Stomach smooth muscle (tissue), 2 donors: ENCODE data around the gene C16orf96.

Experiments
- H3K27ac ChIP-seq: one replicate; pipeline ENCODE4 v1.7.0; 2013; ENCODE audit warnings: mild to moderate bottlenecking, low read length, inconsistent platforms
- H3K27me3 ChIP-seq, 2 donors: one replicate each; pipeline ENCODE4 v1.7.0; 2013; ENCODE audit warnings: low read length in 2 of 2; ENCODE audit not compliant: insufficient read depth in 2 of 2, control insufficient read depth in 1 of 2
- H3K36me3 ChIP-seq, 2 donors: one replicate each; pipeline ENCODE4 v1.7.0; 2013; ENCODE audit warnings: low read length in 2 of 2; ENCODE audit not compliant: control insufficient read depth in 2 of 2, insufficient read depth in 2 of 2
- H3K4me1 ChIP-seq: one replicate; pipeline ENCODE4 v1.7.0; 2013; ENCODE audit warnings: low read length; ENCODE audit not compliant: control insufficient read depth, insufficient read depth
- H3K4me3 ChIP-seq, 2 donors: one replicate each; pipeline ENCODE4 v1.7.0; 2013; ENCODE audit warnings: low read length in 2 of 2
- H3K9ac ChIP-seq, 2 donors: one replicate each; pipeline ENCODE4 v1.7.0; 2013; ENCODE audit warnings: low read length in 2 of 2, mild to moderate bottlenecking in 1 of 2
- H3K9me3 ChIP-seq, 2 donors: one replicate each; pipeline ENCODE4 v1.7.0; 2013; ENCODE audit warnings: low read length in 2 of 2; ENCODE audit not compliant: control insufficient read depth in 2 of 2
- donor health status: healthy.
- donor health status: Pancreatic carcinoma.

The C16orf96 gene

GRCh38 chr16:4525634-4526277 lies 30.4 kb upstream of the C16orf96 start:
- Histone ChIP-seq H3K27me3 (no peaks in the 10 kb centered on the region), H3K4me1 (peaks cover 33% of the 10 kb centered on the region), H3K27ac (no peak overlapping the region), H3K36me3 (peaks cover 0 to 3% of the 10 kb centered on the region in 2 donors), H3K9ac (no peak overlapping the region), H3K4me3 (no peak overlapping the region), H3K9me3 (no peaks in the 10 kb centered on the region)

- no peaks in the 10 kb centered on the region for H3K27me3 ChIP-seq
- peak overlapping the region; percentile 62 for H3K27ac ChIP-seq
- H3K36me3 ChIP-seq: peaks cover 0 to 3% of the 10 kb centered on the region in 2 donors
- H3K4me3 ChIP-seq: peak overlapping the region in 1 of 2 donors; percentile 35
- H3K4me1 ChIP-seq: peaks cover 14% of the 10 kb centered on the region
- H3K9ac ChIP-seq: peak overlapping the region in 1 of 2 donors; percentile 29
- no peaks in the 10 kb centered on the region for H3K9me3 ChIP-seq
Observed at GRCh38 chr16:4529085-4530060, 26.8 kb upstream of the C16orf96 start.

GRCh38 chr16:4531811-4532210 lies 24.3 kb upstream of the C16orf96 start:
- Histone ChIP-seq H3K27ac (no peak overlapping the region), H3K4me1 (peaks cover 12% of the 10 kb centered on the region), H3K27me3 (no peaks in the 10 kb centered on the region), H3K36me3 (peaks cover 0 to 3% of the 10 kb centered on the region in 2 donors), H3K4me3 (no peak overlapping the region), H3K9me3 (no peaks in the 10 kb centered on the region), H3K9ac (no peak overlapping the region)

GRCh38 chr16:4532238-4532637 lies 23.9 kb upstream of the C16orf96 start:
- Histone ChIP-seq H3K36me3 (peaks cover 0 to 3% of the 10 kb centered on the region in 2 donors), H3K9me3 (no peaks in the 10 kb centered on the region), H3K4me3 (no peak overlapping the region), H3K27ac (no peak overlapping the region), H3K27me3 (no peaks in the 10 kb centered on the region), H3K4me1 (peaks cover 14% of the 10 kb centered on the region), H3K9ac (no peak overlapping the region)

- H3K4me3 ChIP-seq: no peak overlapping the region
- no peaks in the 10 kb centered on the region for H3K27me3 ChIP-seq
- peaks cover 21% of the 10 kb centered on the region for H3K4me1 ChIP-seq
- H3K9ac ChIP-seq: no peak overlapping the region
- H3K27ac ChIP-seq: no peak overlapping the region
- H3K36me3 ChIP-seq: peaks cover 0 to 3% of the 10 kb centered on the region in 2 donors
- no peaks in the 10 kb centered on the region for H3K9me3 ChIP-seq
Observed at GRCh38 chr16:4533490-4533889, 22.6 kb upstream of the C16orf96 start.

- H3K9ac ChIP-seq: no peak overlapping the region
- H3K4me1 ChIP-seq: peaks cover 22% of the 10 kb centered on the region
- no peak overlapping the region for H3K4me3 ChIP-seq
- peaks cover 0 to 3% of the 10 kb centered on the region in 2 donors for H3K36me3 ChIP-seq
- H3K9me3 ChIP-seq: no peaks in the 10 kb centered on the region
- no peaks in the 10 kb centered on the region for H3K27me3 ChIP-seq
- no peak overlapping the region for H3K27ac ChIP-seq
Observed at GRCh38 chr16:4534151-4534790, 21.9 kb upstream of the C16orf96 start.

GRCh38 chr16:4535627-4536108 lies 20.5 kb upstream of the C16orf96 start:
- no peak overlapping the region for H3K4me3 ChIP-seq
- no peak overlapping the region for H3K9ac ChIP-seq

GRCh38 chr16:4536391-4537106 lies 19.6 kb upstream of the C16orf96 start:
- Histone ChIP-seq H3K27me3 (no peaks in the 10 kb centered on the region), H3K9ac (no peak overlapping the region), H3K4me1 (peaks cover 16% of the 10 kb centered on the region), H3K27ac (no peak overlapping the region), H3K36me3 (peaks cover 0 to 3% of the 10 kb centered on the region in 2 donors), H3K4me3 (no peak overlapping the region), H3K9me3 (no peaks in the 10 kb centered on the region)

More at GRCh38 chr16:4535627-4536108, 20.5 kb upstream of the C16orf96 start:
- Histone ChIP-seq H3K27me3 (no peaks in the 10 kb centered on the region), H3K36me3 (peaks cover 0 to 3% of the 10 kb centered on the region in 2 donors), H3K27ac (no peak overlapping the region), H3K9me3 (no peaks in the 10 kb centered on the region), H3K4me1 (peaks cover 16% of the 10 kb centered on the region)

GRCh38 chr16:4537376-4538343 lies 18.5 kb upstream of the C16orf96 start:
- H3K4me1 ChIP-seq: peaks cover 16% of the 10 kb centered on the region
- no peaks in the 10 kb centered on the region for H3K27me3 ChIP-seq
- peak overlapping the region; percentile 70 to 82 for H3K4me3 ChIP-seq
- H3K9ac ChIP-seq: peak overlapping the region; percentile 66 to 69
- H3K9me3 ChIP-seq: no peaks in the 10 kb centered on the region
- no peaks in the 10 kb centered on the region for H3K36me3 ChIP-seq
- H3K27ac ChIP-seq: peak overlapping the region; percentile 70
